ENCODE results near the gene ATXN1.

DNA sequence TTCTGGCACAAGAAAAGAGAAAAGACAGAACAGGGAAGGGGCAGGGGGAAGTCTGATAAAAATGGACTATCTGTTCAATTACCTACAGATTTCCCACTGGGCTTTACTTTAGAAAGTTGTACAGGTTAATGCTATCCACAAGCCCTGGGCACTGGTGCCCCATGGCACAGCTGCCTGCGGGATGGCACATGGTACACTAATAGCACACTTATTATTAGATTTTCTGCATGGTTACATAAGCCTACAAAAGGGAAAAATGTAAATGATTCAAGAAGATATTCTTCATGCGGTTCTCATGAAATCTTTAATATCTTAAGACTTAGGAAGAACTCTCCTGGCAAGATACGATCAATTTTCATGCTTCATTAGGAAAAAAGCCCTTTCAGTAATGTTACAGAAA is 385.4 kb downstream of the ATXN1 start:
- TF ChIP-seq TOX (CRISPR knock-in tag; IDR thresholded peaks at IDR 0.05; ENCODE audit: borderline replicate concordance) (no peak), ISL1 (CRISPR knock-in tag; IDR thresholded peaks at IDR 0.05) (no peak), CREB5 (CRISPR knock-in tag; IDR thresholded peaks at IDR 0.05; ENCODE audit: low read depth) (no peak), TCF4 (CRISPR knock-in tag; IDR thresholded peaks at IDR 0.05; ENCODE audit: borderline replicate concordance) (no peak), ZFP30 (CRISPR knock-in tag; IDR thresholded peaks at IDR 0.05) (no peak), RARB (CRISPR knock-in tag; IDR thresholded peaks at IDR 0.05) (no peak), PATZ1 (CRISPR knock-in tag; IDR thresholded peaks at IDR 0.05; ENCODE audit: borderline replicate concordance) (no peak)
- TF ChIP-seq, protein P1, sequence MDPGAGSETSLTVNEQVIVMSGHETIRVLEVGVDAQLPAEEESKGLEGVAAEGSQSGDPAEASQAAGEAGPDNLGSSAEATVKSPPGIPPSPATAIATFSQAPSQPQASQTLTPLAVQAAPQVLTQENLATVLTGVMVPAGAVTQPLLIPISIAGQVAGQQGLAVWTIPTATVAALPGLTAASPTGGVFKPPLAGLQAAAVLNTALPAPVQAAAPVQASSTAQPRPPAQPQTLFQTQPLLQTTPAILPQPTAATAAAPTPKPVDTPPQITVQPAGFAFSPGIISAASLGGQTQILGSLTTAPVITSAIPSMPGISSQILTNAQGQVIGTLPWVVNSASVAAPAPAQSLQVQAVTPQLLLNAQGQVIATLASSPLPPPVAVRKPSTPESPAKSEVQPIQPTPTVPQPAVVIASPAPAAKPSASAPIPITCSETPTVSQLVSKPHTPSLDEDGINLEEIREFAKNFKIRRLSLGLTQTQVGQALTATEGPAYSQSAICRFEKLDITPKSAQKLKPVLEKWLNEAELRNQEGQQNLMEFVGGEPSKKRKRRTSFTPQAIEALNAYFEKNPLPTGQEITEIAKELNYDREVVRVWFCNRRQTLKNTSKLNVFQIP (CRISPR knock-in tag; IDR thresholded peaks at IDR 0.05; ENCODE audit: borderline replicate concordance, low read depth) = no peak
